Fibroblast of skin of right biceps (primary cell): ENCODE measurements around the gene GLYATL2.

ENCODE experiments used
- DNase-seq: peaks from one replicate; pipeline ENCODE4 v3.0.0-alpha.2; 2013

The GLYATL2 gene

GRCh38 chr11:58844361-58845005 is at the start of gene GLYATL2:
TSS of gene GLYATL2 (minus strand) at chr11:58844704. CDS start at chr11:58839612, 5,092 bp downstream.
- DNase-seq, result no peak

GRCh38 chr11:58893899-58894298 is 49.4 kb upstream of the GLYATL2 start:
- no peak for DNase-seq

GRCh38 chr11:58888579-58888978 is 44.1 kb upstream of the GLYATL2 start:
- DNase-seq, result no peak

- DNase-seq, result no peak
Measured at GRCh38 chr11:58887452-58887851, 42.9 kb upstream of the GLYATL2 start.

- DNase-seq, result no peak
Measured at GRCh38 chr11:58880625-58881024, 36.1 kb upstream of the GLYATL2 start.

GRCh38 chr11:58880166-58880565 is 35.7 kb upstream of the GLYATL2 start:
- no peak for DNase-seq

GRCh38 chr11:58867556-58867955 is 23.1 kb upstream of the GLYATL2 start:
- no peak for DNase-seq

GRCh38 chr11:58866788-58867187 is 22.3 kb upstream of the GLYATL2 start:
- DNase-seq, result peak; percentile 21

GRCh38 chr11:58864335-58864734 is 19.8 kb upstream of the GLYATL2 start:
- DNase-seq, result no peak

- DNase-seq, result no peak
Measured at GRCh38 chr11:58863697-58864096, 19.2 kb upstream of the GLYATL2 start.

GRCh38 chr11:58861533-58861932 is 17.0 kb upstream of the GLYATL2 start:
- DNase-seq, result no peak

GRCh38 chr11:58856806-58857205 is 12.3 kb upstream of the GLYATL2 start:
- DNase-seq, result no peak

- DNase-seq, result no peak
Measured at GRCh38 chr11:58845386-58845785, 882 bp upstream of the GLYATL2 start.

- no peak for DNase-seq
Measured at GRCh38 chr11:58837707-58838388, 6.7 kb downstream of the GLYATL2 start.

- peak; percentile 73 for DNase-seq
Measured at GRCh38 chr11:58832056-58832645, 12.4 kb downstream of the GLYATL2 start.

GRCh38 chr11:58830673-58831301 is 13.7 kb downstream of the GLYATL2 start:
- no peak for DNase-seq

GRCh38 chr11:58829786-58830185 is 14.7 kb downstream of the GLYATL2 start:
- DNase-seq, result peak; percentile 84

GRCh38 chr11:58813693-58814092 is 30.8 kb downstream of the GLYATL2 start:
- DNase-seq, result no peak

GRCh38 chr11:58811499-58811898 is 33.0 kb downstream of the GLYATL2 start:
- DNase-seq, result no peak

GRCh38 chr11:58807343-58807742 is 37.2 kb downstream of the GLYATL2 start:
- DNase-seq, result no peak

GRCh38 chr11:58805065-58805464 is 39.4 kb downstream of the GLYATL2 start:
- DNase-seq, result peak; percentile 6

GRCh38 chr11:58801974-58802545 is 42.4 kb downstream of the GLYATL2 start:
- no peak for DNase-seq

GRCh38 chr11:58801302-58801701 is 43.2 kb downstream of the GLYATL2 start:
- no peak for DNase-seq
